Measurements from ENCODE around the gene BMPER.

GRCh38 chr7:33907625-33908024, 2.3 kb downstream of the BMPER start:
- TF ChIP-seq, protein P1, sequence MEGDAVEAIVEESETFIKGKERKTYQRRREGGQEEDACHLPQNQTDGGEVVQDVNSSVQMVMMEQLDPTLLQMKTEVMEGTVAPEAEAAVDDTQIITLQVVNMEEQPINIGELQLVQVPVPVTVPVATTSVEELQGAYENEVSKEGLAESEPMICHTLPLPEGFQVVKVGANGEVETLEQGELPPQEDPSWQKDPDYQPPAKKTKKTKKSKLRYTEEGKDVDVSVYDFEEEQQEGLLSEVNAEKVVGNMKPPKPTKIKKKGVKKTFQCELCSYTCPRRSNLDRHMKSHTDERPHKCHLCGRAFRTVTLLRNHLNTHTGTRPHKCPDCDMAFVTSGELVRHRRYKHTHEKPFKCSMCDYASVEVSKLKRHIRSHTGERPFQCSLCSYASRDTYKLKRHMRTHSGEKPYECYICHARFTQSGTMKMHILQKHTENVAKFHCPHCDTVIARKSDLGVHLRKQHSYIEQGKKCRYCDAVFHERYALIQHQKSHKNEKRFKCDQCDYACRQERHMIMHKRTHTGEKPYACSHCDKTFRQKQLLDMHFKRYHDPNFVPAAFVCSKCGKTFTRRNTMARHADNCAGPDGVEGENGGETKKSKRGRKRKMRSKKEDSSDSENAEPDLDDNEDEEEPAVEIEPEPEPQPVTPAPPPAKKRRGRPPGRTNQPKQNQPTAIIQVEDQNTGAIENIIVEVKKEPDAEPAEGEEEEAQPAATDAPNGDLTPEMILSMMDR (IDR thresholded peaks at IDR 0.05), result no peak
- no peak for TF ChIP-seq EP300 (IDR thresholded peaks at IDR 0.05)

Measured in tibial nerve (tissue), 4 donors.